ENCODE results near the gene CLDN14.

CLDN14 gene

DNA sequence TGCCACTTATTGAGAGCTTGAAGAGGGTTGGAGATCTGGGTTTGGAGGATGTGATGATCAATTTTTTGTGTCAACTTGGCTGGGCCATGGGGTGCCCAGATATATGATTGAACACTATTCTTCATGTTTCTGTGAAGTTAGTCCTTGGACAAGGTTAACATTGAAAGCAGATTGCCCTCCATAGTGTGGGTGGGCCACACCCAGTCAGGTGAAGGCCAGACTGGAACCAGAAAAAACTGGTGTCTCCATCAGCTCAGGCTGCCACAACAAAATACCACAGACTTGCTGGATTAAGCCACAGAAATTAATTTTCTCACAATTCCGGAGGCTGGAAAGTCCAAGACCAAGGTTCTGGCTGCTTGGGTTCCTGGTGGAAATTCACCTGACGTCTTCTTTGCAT is 7.5 kb downstream of the CLDN14 start:
- no peak for DNase-seq

DNA sequence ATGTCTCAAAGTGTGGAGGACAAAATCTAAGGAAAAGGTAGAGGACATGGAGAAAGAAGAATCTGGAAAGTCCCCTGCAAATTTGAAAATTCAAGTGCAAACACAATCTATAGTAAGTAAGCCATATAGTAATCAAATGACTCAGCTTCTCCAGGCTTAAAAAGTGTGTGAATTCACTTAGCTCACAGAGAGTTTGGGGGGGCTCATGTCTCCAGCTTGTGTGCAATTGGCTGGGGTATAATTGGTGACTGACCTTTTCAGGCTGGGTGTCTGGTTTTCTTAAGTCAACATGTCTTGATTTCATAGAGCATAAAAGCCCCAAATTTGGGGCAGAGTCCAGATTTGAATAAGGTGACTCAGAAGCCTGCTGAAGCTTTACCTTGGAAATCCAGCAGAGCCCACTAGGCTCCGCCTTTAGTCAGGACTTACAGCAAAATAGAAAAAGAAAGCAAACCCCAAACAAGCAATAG is 8.6 kb downstream of the CLDN14 start:
- DNase-seq, result no peak

DNA sequence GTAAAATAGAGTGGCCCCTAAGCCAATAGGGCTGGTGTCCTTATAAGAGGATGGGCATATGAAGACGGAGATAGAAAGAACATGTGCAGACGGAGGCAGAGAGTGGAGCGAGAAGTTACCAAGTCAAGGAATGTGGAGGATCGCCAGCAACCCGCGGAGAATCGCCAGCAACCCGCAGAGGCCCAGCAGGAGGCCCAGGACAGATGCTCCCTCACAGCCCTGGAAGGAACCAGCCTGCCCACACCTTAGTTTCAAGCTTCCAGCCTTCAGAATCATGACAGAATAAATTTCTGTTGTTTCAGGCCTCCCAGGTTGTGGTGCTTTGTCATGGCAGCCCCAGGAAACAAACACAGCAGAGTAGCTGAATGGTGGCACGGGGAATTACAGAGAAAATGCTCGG is 9.6 kb downstream of the CLDN14 start:
- no peak for DNase-seq

DNA sequence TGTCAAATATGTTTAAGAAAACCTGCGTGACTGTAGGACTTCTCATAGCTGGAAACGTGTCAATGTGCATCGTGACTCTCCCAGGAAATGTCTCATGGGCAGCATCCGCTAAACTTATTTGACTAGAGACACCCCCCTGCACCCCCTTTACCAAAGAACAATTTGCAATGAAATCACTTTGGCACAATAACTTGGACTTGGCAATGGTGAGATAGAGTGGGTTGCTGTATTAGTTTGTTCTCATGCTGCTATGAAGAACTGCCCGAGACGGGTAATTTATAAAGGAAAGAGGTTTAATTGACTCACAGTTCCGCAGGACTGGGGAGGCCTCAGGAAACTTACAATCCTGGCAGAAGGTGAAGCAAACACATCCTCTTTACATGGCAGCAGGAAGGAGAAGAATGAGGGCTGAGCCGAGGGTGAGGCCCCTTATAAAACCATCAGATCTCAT is 13.8 kb downstream of the CLDN14 start:
- no peak for DNase-seq

DNA sequence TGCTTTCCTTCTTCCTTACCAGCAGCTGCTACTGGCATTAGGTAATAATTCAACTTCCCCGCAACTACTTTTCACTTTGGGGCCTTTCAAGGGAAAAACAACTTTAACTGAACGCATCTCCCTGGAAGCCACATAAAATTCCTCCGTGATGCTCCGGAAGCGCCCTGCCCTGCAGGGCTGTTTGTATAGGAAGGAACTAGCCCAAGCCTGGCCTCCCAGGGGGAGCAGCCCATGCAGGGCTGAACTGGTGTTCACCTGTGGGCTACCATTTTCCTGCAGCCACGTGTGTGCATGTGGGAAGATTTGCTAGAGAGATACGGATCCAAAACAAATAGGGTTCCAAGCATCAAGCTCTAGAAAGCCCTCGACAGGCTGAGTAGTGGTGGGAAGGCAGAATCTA is 14.4 kb downstream of the CLDN14 start:
- no peak for DNase-seq

DNA sequence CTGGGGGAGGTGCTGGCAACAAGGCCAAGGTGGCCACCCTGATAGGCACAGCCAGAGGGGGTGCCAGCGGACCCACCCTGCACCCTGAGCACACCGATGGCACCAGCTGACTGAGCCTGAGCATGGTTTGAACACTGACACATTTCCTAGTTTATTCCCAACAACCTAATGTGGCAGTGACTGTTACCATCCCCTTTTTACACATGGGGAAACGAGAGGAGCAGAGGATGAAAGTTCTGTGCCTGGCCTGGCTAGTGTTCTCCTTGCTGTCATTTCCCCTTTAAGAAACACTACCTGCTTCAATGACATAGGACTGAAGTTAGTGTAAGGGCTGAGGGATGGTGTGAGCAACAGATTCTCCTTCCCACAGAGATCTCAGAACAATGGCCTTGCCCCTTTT is 15.3 kb downstream of the CLDN14 start:
- DNase-seq, result no peak

DNA sequence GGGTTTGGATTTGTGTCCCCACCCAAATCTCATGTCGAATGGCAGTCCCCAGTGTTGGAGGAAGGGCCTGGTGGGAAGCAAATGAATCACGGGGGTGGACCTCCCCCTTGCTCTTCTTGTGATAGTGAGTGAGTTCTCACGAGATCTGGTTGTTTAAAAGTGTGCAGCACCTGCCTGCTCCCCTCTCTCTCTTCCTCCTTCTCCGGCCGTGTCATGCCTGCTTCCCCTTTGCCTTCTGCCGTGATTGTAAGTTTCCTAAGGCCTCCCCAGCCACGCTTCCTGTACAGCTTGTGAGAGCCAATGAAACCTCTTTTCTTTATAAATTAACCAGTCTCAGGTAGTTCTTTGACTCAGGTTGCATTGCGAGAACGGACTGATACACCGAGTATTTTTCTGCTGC is 15.9 kb downstream of the CLDN14 start:
- DNase-seq, result no peak

DNA sequence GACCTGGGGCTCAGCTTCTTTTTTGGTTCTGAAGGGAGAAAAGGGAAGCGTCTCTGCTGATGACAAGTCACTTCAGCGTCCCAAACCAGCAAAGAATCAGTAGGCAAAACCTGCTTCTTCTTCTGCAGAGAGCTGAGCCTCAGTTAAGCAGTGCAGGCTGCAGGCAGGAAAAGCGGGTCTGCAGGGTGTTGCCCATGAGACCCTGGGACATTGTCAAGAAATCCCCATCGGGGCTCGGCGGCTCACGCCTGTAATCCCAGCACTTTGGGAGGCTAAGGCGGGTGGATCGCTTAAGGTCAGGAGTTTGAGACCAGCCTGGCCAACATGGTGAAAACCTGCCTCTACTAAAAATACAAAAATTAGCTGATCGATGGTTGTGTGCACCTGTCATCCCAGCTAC is 16.7 kb downstream of the CLDN14 start:
- no peak for DNase-seq

DNA sequence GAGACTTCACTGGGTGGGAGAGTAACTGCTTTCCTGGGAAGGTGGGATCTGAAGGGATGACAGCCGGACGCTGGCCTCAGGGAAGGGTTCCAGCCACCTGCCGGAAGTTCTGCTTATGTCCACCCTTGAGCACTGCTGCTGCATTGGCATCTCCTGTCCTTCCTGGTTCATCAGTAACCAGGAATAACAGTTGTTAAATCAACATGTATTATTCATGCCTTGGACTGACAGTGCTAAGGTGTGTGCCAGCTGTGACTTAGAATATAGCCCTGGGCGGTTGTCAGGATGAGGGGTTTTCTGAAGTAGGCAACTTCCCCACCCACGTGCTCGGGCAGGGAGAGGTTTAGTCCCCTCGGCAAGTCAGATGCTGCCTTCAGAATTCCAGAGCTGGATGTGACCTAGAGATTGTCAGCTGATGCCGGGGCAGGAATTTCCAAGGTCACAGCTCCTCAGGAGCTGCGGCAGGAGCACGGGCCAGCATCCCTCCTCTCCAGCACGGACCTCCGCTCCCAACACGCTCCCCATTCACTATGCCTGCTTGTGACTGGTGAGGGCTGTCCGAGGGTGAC is 17.9 kb downstream of the CLDN14 start:
- DNase-seq, result no peak

DNA sequence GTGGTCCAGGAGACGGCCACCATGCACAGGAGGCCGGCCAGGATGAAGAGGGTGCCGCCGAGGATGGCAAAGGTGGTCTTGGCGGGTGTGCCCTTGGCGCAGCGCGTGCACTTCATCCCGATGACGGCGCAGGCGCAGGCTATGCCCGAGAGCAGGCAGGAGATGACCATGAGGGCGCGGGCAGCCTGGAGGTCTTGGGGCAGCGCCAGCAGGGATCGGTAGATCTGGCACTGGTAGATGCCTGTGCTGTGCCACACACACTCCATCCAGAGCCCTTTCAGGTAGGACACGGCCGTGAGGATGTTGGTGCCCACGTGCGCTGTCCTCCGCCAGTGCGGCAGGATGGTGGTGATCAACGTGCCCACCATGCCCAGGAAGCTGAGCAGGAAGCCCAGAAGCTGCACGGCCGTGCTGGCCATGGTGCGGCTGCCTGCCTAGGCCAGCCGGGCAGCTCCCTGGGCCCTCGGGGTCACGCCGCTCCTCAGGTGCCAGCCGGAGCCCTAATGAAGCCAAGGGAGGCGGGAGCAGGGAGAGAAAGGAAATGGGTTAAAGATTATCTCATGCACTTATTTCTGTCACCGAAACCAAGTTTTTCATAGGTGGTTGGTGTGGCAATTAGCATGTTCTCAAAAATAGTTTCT is 18.5 kb downstream of the CLDN14 start:
- DNase-seq, result no peak

DNA sequence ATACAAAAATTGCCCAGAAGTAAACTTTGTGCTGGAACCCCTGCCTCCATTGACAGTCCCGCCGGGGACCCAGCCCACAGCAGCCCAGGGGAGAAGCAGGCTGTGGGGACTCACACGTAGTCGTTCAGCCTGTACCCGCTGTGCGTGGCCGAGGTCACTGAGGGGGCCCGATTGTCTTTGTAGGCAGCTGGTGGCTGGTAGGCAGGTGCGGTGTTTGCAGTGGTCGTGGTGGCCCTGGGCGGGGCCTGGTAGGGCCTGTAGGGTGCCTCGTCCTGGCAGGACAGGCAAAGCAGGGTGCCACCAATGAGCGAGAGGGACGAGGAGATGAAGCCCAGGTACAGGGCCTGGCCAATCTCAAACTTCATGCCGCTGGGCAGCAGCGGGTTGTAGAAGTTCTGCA is 19.1 kb downstream of the CLDN14 start:
- no peak for DNase-seq

DNA sequence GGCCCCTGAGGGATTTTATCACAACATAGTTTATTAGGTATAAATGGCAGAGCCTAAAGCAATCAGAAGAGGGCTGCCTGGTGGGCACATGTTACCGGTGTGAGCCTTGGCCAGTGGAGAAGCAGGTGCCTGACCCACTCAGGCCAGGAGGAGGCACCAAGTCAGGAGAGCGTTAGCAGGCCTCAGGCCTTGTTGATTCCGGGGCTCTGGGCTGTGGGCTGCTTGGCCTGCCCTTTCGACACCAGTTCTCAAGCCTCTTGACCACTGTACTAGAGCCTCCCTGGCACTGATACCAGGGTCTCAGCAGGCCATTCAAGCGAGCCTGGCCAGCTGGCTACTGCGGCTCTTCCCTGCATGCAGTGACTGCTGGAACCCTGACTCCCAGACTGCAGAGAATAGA is 20.8 kb downstream of the CLDN14 start:
- DNase-seq, result no peak

DNA sequence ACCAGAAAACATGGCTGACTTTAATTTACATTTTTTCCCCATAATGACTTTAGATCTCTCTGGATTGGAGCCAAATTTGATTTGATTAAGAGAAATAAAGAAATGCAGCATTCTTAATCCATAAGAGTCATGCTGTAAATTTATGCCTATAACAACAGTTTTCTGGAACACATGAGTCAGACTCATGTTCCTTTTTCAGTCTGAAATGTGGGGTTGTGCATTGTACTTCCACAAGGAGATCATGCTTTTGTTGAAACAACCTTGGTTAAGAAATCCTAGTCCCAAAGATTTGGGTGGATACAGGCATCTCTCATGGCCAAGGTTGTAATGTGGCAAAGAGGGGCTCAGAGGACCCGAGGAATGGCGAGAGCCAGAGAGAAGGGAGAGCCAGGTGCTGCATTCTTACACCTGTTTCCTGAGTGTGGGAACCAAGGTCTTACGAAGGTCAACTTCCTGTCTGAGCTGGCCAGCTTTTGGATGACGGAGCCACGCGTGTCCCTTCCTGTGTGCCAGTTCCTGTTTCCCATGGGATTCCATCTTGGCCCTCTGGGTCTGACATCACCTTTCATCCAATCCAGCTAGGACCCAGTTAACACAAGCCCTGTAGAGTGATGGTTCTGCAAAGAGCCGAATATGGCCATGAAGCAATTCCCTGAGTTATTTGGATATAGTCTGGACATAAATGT is 23.1 kb downstream of the CLDN14 start:
- DNase-seq, result no peak

DNA sequence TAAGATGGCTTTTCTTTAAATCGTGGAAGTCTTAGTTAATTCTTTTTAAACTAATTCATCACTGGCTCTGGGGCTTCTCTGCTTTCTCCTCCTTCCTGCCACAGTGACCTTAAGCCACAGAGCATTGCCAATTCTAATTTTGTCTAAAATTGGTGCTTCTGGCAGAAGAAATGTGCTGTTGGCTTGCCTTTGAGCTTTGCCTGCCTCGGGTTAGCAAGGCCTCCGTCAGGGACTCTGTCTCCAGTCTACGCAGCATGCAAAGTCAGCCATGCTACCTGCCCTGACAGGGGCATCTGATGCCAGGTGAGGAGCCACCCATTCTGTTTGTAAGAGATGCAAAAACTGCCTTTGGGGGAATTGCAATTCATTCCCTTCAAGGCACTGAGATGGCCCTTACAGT is 25.2 kb downstream of the CLDN14 start:
- no peak for DNase-seq

DNA sequence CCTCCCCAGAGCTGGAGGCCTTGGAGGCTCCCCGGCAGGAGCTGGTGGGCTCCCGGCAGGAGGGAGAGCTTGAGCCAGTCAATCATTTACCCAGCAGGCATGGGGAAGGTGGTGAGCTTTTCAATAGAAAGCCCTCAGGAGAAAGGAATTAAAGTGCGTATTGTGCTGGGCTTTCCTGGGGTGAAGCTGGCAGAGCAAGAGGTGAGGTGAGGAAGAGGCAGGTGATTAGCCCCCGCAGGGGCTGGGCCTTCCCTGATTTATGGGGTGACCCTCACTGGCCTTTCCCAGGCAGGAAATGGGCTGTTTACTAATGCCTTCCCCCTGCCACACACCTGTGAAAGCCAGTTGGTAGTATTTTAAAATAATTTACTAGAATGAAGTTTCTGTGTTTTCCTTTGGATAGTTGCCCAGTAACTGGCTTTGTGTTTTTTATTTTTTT is 25.8 kb downstream of the CLDN14 start:
- no peak for DNase-seq

DNA sequence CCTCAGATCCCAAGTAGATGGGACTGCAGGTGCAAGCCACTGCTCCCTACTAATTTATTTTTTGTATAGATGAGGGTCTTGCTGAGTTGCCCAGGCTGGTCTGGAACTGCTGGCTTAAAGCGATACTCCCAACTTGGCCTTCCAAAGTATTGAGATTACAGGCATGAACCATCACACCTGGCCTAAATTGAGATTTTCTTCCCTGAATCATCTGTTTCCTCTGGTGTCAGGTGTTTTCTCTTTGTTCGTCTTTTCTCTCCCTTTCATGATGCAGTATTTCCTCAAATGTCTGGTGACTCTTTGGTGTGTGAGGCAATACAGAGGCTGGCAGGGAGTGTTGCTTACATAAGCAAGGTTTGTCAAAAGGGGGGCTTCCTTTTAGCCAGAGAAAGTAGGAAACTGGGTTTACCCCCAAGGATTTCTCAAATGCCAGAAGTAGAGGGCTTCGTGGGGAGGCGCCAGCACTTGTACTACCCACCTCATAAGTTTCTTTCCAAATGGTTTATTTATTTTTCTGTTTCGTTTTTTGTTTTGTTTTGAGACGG is 27.6 kb downstream of the CLDN14 start:
- DNase-seq, result no peak

DNA sequence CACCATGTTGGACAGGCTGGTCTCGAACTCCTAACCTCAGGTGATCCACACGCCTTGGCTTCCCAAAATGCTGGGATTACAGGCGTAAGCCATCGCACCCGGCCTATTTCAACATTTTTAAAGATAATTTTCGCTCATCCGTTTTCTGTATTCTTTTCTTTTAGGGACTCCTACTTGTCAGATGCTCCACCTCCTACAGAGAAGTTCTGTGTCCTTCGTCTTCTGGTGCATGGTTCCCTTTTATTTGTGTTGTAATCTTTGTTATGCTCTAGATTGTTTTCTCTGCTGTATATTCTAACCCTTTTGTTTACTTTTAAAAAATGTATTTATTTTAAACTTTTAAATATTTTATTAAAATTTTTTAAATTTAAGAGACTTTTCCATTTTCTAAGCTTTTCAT is 28.4 kb downstream of the CLDN14 start:
- no peak for DNase-seq

DNA sequence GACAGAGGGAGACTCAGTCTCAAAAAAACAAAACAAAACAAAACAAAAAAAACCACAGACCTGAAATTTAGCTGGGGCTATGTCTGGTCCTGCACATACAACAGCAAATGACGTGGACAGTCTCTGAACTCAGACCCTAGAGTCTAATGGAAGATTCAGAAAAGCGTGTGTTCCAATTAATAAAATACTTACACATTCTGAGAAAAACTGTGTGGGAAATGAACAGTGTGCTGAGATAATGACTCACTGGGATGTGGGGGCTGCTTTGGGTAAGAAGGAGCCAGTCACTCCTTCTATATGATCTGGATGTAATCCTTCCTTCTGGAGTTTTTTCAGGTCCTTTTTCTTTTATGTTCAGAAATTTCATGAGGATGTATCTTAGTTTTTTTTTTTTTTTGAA is 29.4 kb downstream of the CLDN14 start:
- DNase-seq, result no peak

DNA sequence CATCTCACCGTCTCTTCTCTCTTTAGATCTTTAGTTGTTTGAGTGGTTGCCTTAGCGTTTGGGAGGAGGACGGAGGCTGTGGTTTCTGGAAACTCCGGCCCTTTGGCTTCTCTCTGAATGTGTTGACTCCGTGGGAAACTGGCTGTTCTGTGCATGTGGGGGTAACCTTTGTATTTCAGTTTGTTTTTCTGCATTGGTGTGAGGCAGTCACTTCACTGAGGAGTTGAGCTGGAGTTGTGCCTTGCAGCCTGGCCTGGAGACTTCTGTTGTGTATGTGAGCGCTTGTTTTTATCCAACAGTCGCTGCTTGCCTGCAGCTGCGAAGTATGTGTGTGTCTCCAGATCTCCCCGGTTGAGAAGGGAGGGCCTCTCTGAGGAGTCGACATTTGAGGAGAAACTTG is 33.6 kb downstream of the CLDN14 start:
- no peak for DNase-seq

DNA sequence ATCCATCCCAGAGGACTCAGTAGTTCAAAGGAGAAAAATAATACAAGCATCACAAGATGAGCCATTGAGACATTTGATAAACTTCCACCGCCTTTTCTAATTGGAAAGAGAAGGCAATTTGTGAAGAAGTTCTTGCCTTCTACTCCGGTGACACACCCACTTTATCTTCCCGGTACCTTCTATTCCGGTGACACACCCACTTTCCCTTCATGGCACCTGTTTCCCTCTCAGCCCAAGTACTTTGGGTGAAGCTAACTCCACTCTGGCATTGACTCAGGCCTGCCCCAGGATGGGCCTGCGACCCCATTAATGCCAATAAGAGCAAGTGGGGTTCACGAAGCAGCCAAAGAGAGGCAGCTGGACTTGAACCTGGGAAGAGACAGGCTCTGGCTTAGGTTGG is 38.2 kb downstream of the CLDN14 start:
- DNase-seq, result no peak

DNA sequence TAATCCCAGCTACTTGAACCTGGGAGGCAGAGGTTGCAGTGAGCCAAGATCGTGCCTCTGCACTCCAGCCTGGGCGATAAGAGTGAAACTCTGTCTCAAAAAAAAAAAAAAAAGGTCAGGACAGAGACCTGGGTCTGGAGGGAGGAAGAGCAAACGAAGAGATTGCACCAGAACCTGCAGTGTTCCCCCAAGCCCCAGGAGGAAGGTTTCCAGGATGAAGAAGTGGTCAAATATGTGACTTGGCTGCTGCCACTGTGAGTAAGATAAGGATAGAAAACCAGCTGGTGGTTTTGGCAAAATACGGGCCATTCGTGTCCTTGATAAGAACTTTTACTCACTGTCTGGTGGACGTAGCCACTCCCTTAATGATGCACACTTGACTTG is 42.2 kb downstream of the CLDN14 start:
- DNase-seq, result no peak

DNA sequence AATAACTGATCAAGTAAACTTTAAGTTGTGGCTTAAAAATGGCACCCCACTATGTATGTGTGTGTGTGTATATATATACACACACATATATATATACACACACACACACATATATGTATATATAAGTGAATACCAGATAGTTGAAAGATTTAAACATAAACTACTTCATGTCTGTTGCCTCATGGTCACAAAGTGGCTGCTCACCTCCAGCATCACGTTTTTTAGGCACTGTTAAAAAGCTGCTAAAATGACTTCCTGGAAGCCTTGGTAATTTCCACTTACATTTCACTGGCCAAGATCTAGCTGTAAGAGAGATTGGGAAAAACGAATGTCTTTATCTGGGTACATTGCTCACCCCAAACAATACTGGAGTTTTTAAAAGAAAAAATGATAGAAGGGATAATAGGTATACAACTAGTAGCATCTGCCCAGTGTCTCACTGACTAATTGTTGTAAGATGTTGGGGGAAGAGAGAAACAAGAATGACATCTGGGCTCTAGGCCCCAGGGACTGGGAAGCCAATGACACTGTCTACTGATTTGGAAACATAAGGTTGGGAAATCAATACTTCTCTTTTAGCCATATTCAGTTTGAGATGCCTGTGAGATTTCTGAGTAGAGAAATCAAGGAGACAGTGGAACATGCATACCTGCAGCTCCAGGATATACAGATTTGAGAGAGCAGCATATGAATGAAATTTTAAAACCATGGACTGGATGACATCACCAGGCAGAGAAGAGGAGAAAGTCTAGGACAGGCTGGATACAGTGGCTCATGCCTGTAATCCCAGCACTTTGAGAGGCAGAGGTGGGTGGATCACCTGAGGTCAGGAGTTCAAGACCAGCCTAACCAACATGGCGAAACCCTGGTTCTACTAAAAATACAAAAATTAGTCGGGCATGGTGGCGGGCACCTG is 42.8 kb downstream of the CLDN14 start:
- DNase-seq, result no peak

Data from hypothalamus (tissue), 51 donors.